HG03064 (cell line): Measurements from ENCODE around the gene NUTM2D.
"Not testable (repeated sequence)": the region's sequence is repeated elsewhere in the genome, so short reads cannot be mapped to it uniquely, and the experiment has no call there.

Experiments
- ATAC-seq: cut with Tn5 transposase; IDR thresholded peaks from one replicate; pipeline ENCODE4 v1.9.1; 2021; ENCODE audit warnings: low read depth; ENCODE audit not compliant: unreplicated experiment

Gene NUTM2D, protein sequence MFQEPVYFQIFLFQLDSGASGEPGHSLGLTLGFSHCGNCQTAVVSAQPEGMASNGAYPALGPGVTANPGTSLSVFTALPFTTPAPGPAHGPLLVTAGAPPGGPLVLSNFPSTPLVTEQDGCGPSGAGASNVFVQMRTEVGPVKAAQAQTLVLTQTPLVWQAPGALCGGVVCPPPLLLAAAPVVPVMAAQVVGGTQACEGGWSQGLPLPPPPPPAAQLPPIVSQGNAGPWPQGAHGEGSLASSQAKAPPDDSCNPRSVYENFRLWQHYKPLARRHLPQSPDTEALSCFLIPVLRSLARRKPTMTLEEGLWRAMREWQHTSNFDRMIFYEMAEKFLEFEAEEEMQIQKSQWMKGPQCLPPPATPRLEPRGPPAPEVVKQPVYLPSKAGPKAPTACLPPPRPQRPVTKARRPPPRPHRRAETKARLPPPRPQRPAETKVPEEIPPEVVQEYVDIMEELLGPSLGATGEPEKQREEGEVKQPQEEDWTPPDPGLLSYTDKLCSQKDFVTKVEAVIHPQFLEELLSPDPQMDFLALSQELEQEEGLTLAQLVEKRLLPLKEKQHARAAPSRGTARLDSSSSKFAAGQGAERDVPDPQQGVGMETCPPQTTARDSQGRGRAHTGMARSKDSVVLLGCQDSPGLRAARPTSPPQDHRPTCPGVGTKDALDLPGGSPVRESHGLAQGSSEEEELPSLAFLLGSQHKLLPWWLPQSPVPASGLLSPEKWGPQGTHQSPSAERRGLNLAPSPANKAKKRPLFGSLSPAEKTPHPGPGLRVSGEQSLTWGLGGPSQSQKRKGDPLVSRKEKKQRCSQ

GRCh38 chr10:87357444-87357843 lies at the start of gene NUTM2D:
Gene NUTM2D (plus strand): TSS chr10:87357744. CDS start chr10:87358266, 522 bp downstream.
- ATAC-seq = not testable (repeated sequence)

- not testable (repeated sequence) for ATAC-seq
These were observed 48.8 kb upstream of the NUTM2D start for GRCh38 chr10:87308702-87309101.

GRCh38 chr10:87309657-87310056 lies 47.9 kb upstream of the NUTM2D start:
- ATAC-seq = not testable (repeated sequence)

- not testable (repeated sequence) for ATAC-seq
These were observed 46.0 kb upstream of the NUTM2D start for GRCh38 chr10:87311521-87311920.

- ATAC-seq = not testable (repeated sequence)
These were observed 43.7 kb upstream of the NUTM2D start for GRCh38 chr10:87313649-87314359.

DNA sequence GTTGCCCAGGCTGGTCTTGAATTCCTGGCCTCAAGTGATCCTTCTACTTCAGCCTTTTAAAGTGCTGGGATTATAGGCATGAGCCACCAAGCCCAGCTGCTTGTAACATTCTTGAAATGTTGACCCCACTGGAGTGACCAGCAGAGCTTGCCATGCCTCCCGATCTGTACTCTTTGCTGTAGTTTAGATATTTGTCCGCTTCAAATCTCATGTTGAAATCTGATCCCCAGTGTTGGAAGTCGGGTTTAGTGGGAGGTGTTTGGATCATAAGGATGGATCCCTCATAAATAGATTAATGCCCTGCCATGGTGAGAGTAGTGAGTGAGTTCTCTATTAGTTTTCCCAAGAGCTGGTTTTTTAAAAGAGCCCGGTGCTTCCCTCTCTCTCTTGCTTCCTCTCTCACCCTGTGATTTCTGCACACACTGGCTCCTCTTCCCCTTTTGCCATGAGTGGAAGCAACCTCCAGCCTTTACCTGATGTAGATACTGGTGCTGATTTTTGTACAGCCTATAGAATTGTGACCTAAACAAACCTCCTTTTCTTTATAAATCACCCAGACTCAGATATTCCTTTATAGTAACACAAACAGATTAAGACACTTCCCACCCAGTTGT lies 43.1 kb upstream of the NUTM2D start:
- ATAC-seq = not testable (repeated sequence)

- ATAC-seq = not testable (repeated sequence)
These were observed 36.0 kb upstream of the NUTM2D start for GRCh38 chr10:87321505-87321904.

DNA sequence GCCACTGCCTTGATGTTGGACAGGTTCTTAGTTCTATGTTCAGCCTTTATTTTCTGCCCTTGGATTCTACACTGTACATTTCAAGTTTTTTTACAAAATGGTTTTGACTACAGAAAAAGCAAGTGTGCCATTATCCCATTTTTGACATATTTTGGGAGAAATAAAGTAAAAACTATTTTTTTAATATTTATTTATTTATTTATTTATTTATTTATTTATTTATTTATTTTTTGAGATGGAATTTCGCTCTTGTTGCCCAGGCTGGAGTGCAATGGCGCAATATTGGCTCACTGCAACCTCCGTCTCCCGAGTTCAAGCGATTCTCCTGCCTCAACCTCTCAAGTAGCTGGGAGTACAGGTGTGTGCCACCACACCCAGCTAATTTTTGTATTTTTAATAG lies 33.0 kb upstream of the NUTM2D start:
- not testable (repeated sequence) for ATAC-seq

GRCh38 chr10:87327958-87328357 lies 29.6 kb upstream of the NUTM2D start:
- not testable (repeated sequence) for ATAC-seq

DNA sequence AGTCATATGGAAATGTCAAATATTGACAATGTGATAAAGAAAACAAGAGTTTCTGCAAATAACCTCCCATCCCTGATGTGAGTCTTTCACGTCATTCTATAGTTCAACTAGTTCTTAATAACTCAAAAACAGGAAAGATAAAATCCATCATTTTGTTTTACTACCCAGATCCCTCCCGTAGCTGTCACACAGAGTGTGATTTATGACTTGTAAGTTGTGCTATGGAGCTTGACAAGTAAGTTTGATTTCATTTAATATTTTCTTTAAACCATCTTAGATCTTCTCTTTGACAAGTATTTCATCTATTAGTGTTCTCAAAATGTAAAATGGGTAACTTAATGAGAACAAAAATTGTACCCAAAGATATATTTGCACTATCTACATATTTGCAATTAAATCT lies 28.4 kb upstream of the NUTM2D start:
- not testable (repeated sequence) for ATAC-seq

DNA sequence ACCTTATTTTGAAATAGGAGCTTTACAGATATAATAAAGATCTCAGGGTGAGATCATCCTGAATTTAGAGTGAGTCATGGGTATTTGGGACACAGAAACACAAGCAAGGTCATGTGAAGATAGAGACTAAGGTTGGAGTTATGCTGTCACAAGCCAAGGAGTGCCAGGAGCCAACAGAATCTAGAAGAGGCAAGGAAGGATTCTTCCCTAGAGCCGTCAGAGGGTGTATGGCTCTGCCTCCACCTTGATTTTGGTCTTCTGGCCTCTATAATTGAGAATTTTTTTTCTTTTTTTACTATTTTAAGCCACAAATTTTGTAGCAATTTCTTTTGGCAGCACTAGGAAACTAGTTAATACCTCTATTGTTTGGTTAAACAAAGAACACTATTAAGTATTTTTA lies 24.9 kb upstream of the NUTM2D start:
- not testable (repeated sequence) for ATAC-seq

DNA sequence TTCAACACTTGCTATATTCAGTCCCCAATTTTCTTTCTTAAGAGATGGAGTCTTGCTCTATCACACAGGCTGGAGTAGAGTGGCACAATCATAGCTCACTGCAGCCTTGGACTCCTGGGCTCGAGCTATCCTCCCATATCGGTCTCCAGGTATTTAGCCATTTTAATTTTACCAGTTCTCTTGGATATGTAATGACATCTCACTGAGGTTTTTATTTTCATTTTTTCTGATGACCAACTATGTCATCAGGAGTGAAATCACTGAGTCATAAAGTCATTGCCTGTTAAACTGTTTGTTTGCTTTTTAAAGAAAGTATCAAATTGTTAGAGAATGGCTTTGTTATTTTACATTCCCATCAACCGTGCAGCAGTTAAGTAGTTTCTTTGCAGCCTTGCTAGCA lies 17.1 kb upstream of the NUTM2D start:
- not testable (repeated sequence) for ATAC-seq

DNA sequence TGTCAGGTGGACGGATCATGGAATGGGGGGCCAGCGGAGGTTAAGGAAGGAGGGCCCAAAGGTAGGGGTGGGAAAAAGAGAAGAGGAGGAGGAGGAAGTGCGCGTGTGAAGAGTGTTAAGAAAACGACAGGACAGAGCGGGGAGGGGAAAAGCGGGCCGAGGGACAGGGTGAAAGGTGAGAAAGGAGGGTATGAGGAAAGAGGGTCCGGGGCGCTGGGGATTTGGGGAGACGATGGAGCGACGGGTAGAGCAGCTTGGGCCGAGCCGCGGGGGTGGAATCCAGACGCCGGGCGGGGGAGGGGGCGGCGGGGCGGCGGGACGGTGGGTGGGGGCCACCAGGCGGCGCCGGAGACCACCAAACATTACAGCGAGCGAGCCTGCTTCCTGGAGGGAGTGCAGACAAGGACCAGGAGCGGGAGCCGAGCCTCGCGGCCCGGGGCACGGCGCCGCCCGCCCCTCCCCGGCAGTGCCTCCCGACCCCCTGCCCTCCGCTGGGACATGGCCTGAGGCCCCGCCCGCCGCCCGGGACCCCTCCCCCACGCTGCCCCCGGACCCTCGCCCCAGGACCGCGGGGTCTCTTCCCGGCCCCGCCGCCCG lies 15.9 kb upstream of the NUTM2D start:
- ATAC-seq = peak; percentile 5

DNA sequence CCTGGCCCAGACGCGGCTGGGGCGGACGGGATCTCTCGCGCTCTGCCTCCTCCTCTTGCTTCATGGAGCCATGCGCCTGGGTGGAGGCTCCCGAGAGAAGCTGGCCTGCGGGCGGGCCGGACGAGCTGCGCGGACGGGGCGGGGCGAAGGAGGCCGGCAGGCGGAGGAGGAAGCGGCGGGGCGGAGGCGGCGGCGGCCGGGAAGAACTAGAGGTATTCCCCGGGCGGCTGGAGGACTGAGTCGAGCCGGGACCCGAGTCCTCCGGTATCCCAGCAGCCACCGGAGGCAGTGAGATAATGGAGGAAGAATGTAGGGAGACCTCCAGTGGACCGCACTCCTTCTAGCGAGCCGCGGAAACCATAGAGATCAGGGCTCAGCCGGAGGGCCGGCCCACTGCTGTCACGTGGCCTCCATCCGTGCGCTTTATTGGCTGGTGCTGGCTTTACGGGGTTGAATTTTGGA lies 15.3 kb upstream of the NUTM2D start:
- ATAC-seq = peak; percentile 88

- ATAC-seq = peak; percentile 74
These were observed 14.8 kb upstream of the NUTM2D start for GRCh38 chr10:87342711-87343258.

- not testable (repeated sequence) for ATAC-seq
These were observed 11.8 kb upstream of the NUTM2D start for GRCh38 chr10:87345743-87346142.

GRCh38 chr10:87350161-87350560 lies 7.4 kb upstream of the NUTM2D start:
- not testable (repeated sequence) for ATAC-seq

DNA sequence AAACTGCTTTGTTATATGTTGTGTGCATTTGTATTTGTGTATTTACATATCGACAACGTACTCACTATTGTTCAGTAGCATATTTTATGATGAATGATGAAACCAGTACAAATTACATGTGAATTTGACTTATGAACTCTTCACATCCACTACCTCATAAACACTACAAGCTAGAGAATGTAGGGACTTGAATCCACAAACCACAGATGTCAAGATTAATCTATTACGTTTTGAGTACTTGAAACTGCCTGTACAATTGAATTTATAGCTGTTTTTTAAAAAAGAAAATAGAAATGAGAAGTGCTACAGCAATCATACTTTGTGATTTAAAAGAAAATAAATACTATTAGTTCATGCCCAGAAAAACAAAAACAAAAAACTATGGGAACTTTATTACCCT lies 4.7 kb upstream of the NUTM2D start:
- ATAC-seq = not testable (repeated sequence)

DNA sequence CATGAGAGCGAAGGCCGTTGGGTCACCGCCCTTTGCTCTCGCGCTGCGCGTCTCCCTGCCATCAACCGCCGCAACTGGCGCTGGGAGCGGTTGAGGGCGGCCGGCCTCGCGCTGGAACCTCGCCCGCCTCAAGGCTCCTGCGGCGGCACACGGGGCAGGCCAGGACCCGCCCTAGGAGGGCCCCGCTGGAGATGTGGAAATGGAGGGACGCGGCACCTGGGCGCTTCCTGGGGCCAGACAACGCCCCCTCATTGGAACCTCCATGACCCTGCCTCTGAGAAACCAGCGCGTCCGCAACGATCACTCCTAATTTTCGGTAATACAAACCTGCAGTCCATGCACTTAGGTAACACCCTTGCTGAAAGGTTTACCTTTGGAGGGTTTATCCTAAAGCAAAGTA lies 2.4 kb upstream of the NUTM2D start:
- ATAC-seq = not testable (repeated sequence)

- ATAC-seq = not testable (repeated sequence)
These were observed 615 bp downstream of the NUTM2D start for GRCh38 chr10:87358159-87358558.
